GM13976 (cell line): ENCODE measurements around the gene KLHDC4.
"Not testable (repeated sequence)": the region's sequence is repeated elsewhere in the genome, so short reads cannot be mapped to it uniquely, and the experiment has no call there.

Source experiments
- DNase-seq: peaks from one replicate; pipeline ENCODE4 v3.0.0; 2012; ENCODE audit warnings: low spot score
- CTCF ChIP-seq: IDR thresholded peaks from 2 replicates; pipeline ENCODE4 v1.5.1; 2012; ENCODE audit warnings: borderline replicate concordance, mild to moderate bottlenecking; ENCODE audit not compliant: insufficient read depth; ENCODE audit errors: extremely low read depth, missing control alignments, control extremely low read depth
- in situ Hi-C: fragments of 300-500 bp; cut with MboI; formaldehyde crosslinking; loops from one replicate; pipeline ENCODE4 v1.12.0; 2022; ENCODE audit warnings: low sequenced_read_pairs, mixed read lengths, inconsistent platforms; ENCODE audit not compliant: unreplicated experiment

Gene KLHDC4

DNA sequence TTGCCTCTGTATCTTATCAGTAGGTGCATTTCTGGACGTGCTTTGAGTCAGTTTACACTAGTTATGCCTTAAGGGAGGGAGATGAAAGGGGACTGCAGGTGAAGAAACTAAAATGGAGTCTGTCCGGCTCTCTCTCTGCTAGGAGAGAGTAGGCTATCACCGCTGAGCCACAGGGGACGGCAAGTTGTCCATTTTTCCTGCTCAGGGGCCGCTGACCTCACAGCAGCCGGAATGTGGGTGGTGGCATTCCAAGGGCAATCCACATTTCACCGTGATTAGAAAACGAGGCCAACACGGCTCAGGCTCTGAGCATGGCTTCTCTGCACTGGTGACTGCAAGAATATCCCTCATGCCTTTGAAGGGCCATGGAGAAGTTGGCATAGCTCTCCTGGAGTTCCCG is 19.0 kb upstream of the KLHDC4 start:
- in situ Hi-C loops: no loop called here

GRCh38 chr16:87782033-87782432 is 16.2 kb upstream of the KLHDC4 start:
- DNase-seq: no peak
- TF ChIP-seq CTCF: no peak
- in situ Hi-C loops: no loop called here

More for the DNA sequence above, 19.0 kb upstream of the KLHDC4 start:
- no peak for TF ChIP-seq CTCF
- no peak for DNase-seq

DNA sequence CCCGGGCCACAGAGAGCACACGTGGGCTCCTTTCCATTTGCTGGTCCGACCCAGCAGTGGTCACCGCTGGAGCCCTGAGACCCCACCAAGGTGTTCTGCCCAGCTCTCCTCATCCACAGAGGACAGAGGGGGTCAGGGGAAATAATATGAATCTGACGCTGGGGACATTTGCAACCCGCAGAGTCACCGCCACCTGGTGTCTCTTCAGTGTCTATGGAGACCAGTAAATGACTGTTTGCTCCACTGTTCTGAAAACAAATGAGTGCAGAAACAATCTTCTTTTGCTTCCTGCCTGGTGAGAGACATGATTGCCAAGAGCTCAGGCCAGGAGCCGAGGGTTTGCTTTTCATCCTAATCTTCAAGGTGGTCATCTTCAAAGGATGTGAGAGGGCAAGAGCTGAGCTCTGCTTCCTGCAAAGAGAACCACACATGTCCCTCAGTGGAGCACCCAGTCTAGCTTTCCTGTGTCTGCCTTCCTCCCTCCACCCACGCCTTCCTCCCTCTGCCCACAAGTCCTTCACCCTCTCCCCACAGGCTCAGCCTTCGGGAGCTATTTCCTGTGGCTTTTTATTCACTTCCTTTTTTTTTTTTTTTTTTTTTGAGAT is 14.7 kb upstream of the KLHDC4 start:
- in situ Hi-C loops: no loop called here
- TF ChIP-seq CTCF: no peak
- peak; percentile 69 for DNase-seq

DNA sequence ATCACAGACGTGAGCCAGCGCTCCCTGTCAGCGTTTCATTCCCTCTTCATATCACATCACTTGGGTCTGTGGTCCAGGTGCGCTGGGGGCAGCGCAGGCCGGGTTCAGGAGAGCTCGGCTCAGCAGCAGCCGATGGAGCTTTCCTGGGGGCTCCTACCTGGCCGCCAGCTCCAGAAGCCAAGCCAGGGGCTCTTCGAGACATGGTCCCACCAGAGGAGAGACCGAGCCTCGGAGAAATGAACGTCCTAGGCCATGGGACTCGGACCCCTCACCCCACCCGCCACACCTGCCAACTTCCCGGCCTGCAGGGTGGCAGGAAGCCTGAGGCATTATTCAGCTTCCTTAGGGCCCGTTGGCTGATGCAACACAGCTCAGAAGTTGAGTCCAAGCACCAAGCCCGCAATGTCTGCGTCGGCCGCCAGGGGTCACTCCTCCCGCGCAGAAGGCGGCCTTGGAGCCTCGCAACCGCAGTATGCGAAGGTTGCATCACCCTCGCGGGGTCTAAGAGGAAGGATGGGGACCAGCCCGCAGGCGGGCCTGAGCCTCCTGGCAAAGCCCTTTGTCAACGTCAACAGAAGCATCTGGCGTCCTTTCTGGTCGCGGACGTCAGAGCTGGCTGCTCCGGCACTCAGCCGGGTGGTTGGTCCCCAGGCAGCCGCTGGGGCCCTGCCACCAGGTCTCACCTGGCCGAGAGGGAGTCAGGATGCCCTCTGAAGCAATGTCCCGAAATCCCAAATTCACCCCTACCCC is 13.2 kb upstream of the KLHDC4 start:
- in situ Hi-C loops: loop anchor here (5.0 kb wide), 1 partner anchor 73 kb away; no protein-coding TSS in a partner anchor
- peak; percentile 95 for TF ChIP-seq CTCF
- peak; percentile 87 for DNase-seq

DNA sequence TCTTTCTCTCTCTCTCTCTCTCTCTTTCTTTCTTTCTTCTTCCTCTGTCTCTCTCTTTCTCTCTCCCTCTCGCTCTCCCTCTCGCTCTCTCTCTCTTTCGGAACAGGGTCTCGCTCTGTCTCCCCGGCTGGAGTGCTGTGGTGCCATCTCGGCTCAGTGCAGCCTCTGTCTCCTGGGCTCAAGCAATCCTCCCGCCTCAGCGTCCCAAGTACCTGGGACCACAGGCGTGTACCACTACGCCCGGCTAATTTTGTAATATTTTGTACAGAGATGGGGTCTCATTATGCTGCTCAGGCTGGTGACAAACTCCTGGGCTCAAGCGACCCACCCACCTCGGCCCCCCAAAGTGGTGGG is 12.7 kb upstream of the KLHDC4 start:
- DNase-seq: no peak
- in situ Hi-C loops: loop anchor here (5.0 kb wide), 1 partner anchor 74 kb away; no protein-coding TSS in a partner anchor
- no peak for TF ChIP-seq CTCF

DNA sequence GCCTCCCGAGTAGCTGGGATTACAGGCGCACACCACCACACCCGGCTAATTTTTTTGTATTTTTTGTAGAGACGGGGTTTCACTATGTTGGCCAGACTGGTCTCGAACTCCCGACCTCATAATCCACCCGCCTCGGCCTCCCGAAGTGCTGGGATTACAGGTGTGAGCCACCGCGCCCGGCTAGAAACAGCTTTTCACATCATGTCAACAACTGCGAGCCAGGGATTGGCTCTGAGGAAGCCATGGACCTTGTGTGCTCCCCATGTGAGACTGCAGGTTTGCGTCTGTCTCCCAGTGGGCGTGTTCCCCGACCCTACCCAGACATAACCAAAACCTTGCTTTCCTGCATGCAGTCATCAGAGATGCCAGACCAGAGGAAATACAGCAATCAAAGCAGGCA is 8.1 kb upstream of the KLHDC4 start:
- in situ Hi-C loops, DNase-seq: not testable (repeated sequence)

DNA sequence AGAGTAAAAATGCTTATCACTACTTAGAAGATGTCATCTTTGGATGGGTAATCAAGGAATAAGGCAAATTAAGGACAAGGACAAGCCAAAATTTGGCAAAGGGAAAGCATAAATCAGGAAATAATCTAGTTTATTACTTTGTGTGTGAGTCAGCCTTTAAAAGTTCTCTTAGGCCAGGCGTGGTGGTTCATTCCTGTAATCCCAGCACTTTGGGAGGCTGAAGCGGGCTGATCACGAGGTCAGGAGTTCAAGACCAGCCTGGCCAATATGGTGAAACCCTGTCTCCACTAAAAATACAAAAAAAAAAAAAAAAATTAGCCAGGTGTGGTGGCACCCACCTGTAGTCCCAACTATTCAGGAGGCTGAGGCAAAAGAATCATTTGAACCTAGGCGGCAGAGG is 1.7 kb upstream of the KLHDC4 start:
- in situ Hi-C loops, DNase-seq: not testable (repeated sequence)
